CD4-positive, alpha-beta T cell treated with Interleukin-17A for 4 hours (primary cell): ENCODE measurements around the gene SENP7.
"Not testable (repeated sequence)": the region's sequence is repeated elsewhere in the genome, so short reads cannot be mapped to it uniquely, and the experiment has no call there.

Source experiments
- DNase-seq: peaks from one replicate; pipeline ENCODE4 v3.0.0-alpha.2; 2020; ENCODE audit warnings: mixed read lengths

The SENP7 gene

DNA sequence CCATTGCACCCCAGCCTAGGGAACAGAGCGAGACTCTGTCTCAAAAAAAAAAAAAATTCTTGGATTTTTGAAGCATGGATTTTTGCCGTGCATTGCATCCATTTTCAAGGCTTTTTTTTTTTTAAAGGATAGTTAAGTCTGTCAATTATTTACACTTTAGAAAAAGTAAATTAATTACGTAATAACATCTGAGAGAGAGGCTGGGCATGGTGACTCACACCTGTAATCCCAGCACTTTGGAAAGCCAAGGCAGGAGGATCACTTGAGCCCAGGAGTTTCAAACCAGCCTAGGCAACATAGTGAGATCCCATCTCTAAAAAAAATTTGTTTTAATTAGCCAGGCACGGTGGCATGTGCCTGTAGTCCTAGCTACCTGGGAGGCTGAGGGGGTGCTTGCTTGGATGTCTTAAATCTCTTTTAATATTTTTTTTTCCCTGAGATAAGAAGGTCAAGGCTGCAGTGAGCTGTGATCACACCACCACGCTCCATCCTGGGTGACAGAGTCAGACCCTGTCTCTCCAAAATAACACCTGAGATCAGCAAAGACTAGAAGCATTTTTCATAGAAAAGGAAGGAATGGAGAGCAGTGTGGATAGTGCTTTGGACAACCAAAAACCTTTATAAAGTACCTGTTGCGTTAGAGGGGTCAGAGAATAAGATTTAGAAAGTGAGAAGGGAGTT lies 6.8 kb upstream of the SENP7 start:
- DNase-seq = peak; percentile 23

DNA sequence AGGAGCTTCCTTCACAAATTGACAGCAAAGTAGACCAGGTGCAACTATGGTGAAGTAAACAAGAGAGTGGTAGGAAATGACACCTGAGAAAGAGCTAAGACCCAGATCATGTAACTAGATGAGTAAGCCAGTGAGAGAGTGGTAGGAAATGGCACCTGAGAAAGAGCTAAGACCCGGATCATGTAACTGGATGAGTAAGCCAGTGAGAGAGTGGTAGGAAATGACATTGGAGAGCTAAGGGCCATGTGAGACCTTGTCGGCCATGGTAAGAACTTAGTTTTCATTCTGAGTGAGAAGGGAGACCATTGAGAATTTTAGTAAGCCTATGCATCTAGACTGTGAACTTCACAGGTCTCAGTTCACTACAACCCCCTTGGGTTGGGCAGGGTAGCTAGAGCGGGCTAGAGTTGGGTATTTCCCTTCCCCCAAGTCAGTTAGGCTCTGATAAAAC lies 5.4 kb upstream of the SENP7 start:
- peak; percentile 61 for DNase-seq

DNA sequence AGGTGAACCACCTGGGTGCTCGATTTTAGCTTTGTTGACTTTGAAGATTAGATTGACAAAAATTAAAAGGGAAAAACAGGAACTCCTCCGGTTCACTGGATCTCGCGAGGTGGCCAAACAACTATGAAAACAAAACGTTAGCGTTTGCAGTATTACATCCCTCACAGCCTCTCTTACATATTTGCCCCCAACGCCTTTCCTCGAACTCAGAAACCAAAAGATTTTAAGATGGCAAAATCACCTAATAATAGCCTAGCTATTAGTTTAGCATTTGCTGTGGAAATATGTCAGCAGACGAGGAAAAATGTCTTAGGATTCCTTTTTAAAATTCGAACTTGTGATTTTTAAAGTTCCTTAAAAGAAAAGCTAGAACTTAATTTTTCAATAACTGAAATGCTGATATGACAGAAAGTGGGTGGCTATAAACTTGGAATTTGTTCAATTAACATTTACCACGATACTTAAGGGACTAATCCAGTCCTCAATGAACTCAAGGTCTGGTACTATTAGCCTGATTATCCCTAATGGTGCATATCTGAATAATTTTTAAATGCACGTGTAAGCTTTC lies 491 bp upstream of the SENP7 start:
- DNase-seq = no peak

DNA sequence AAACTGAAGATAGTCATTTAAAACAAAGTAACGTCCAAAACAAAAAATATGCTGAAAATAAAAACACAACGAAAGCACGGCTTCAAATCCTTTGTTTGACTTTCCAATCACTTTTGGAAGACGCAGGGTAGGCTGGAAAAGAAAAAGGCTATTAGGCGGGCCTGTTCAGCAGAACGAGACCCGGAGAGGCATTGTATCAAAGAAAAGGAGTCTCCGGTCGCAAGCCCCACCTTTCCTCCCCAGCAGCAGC lies 691 bp downstream of the SENP7 start:
- peak; percentile 64 for DNase-seq

DNA sequence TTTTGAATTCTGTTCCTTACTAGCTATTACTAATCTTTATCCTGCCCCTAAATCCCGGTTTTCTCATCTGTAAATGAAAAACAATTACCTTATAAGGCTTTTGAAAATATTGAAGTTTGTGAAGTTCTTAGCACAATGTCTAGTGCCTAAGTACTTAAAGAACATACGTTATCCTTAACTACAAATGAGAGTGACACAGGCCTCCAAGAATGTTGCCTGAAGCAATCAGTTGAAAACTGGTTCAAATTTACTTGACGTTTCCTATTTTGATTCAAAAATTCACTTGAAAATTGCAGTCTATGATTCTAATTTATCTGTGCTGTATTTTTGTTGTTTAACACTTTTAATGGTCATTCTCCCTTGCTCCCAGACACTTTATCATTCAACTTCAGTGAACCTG lies 3.2 kb downstream of the SENP7 start:
- DNase-seq = no peak

DNA sequence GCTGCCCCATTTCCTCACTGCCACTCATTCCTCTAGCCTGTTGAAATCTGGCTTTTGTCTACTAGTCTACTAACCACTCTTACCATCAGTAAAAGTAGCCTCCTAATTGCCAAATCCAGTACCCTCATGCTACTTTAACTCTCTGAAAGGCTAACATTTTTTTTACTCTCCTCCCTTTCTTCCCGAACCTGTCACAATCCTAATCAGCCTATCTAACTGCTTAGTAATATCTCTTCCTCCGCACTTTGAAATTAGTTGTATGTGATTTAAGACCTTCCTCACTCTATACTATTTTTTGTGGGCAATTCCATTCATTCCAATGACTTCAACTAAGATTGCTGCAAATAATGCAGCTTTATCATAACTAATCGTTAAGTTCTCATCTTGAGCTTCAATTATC lies 3.7 kb downstream of the SENP7 start:
- DNase-seq = no peak

DNA sequence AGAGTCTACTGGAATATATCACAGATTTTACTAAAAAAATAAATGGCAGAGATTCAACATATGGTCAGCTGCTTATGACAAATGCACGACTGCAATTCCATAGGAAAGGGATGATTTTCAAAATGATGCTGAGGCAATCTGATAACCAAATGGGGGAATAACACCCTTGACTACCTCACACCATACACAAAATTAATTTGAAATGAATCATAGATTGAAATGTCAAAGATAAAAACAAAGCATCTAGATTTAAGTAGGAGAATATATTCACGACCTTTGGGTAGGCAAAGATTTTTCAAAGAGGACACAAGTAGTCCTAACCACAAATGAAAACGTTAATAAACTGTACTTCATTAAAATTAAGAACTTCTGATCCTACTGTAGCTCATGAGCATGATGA lies 11.2 kb downstream of the SENP7 start:
- no peak for DNase-seq

DNA sequence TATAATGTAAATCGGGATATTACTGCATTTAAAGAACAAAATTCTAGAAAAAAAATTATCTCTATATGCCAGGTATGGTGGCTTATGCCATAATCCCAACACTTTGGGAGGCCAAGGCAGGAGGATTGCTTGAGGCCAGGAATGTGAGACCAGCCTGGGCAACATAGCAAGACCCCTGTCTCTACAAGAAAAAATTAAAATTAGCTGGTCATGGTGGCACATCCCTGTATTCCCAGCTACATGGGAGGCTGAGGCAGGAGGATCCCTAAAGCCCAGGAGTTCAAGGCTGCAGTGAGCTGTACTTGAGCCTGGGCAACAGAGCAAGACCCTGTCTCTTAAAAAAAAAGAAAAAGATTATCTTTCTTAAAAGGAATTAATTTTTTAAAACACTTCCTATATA lies 12.8 kb downstream of the SENP7 start:
- DNase-seq = no peak

DNA sequence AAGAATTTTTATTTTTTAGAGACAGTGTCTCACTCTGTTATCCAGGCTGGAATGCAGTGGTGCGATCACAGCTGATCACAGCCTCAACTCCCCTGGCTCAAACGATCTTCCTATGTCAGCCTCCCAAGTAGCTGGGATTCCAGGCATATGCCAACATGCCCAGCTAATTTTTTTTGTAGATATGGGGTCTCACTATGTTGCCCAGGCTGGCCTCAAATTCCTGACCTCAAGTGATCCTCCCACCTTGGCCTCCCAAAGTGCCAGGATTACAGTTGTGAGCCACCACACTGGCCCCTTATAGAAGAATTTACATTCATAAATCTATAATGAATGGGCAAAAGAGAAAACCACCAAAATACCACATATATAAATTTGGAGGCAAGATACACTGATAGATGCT lies 15.2 kb downstream of the SENP7 start:
- DNase-seq = no peak

DNA sequence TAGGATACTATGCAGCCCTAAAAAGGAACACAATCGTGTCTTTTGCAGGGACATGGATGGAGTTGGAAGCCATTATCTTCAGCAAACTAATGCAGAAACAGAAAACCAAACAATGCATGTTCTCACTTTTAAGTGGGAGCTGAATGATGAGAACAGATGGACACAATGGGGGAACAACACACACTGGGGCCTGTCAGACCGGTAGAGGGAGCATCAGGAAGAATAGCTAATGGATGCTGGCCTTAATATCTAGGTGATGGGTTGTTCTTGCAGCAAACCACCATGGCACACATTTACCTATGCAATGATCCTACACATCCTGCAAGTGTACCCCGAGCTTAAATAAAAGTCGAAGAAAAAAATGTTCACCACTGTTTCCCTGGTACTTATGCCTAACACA lies 17.5 kb downstream of the SENP7 start:
- no peak for DNase-seq

DNA sequence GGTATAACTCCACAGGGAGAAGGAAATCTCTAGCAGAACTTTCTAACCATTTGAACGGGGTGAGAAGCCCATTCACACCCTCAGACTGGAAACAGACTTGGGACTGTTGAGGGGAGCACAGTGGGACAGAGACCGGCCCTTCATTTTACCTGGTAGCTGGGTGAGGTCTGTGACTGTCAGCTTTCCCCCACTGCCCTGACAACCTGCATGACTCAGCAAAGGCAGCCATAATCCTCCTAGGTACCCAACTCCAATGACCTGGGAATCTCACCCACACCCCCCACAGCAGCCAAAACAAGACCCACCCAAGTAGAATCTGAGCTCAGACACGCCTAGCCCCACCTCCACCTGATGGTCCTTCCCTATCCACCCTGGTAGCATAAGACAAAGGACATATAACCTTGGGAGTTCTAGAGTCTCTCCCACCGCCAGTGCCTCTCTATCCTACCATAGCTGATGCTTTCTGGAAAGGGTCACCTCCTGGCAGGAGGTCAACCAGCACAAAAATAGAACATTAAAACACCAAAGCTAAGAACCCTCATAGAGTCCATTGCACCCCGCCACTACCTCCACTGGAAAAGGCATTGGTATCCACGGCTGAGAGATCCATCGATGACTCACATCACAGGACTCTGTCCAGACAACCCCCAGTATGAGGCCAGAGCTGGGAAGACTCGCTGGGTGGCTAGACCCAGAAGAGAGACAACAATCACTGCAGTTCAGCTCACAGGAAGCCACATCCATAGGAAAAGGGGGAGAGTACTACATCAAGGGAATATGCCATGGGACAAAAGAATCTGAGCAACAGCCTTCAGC lies 28.0 kb downstream of the SENP7 start:
- no peak for DNase-seq

DNA sequence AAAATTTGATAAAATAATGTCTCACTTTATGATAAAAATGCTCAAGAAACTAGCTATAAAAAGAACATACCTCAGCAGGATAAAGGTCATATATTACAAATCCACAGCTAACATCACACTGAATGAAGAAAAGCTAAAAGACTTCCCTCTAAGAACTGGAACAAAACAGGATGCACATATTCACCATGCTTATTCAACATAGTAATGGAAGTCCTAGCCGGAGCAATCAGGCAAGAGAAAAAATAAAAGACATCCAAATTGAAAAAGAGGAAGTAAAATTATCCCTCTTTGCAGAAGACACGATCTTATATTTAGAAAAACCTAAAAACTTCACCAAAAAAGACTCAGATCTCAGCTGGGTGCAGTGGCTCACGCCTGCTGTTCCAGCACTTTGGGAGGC lies 34.0 kb downstream of the SENP7 start:
- DNase-seq = no peak

DNA sequence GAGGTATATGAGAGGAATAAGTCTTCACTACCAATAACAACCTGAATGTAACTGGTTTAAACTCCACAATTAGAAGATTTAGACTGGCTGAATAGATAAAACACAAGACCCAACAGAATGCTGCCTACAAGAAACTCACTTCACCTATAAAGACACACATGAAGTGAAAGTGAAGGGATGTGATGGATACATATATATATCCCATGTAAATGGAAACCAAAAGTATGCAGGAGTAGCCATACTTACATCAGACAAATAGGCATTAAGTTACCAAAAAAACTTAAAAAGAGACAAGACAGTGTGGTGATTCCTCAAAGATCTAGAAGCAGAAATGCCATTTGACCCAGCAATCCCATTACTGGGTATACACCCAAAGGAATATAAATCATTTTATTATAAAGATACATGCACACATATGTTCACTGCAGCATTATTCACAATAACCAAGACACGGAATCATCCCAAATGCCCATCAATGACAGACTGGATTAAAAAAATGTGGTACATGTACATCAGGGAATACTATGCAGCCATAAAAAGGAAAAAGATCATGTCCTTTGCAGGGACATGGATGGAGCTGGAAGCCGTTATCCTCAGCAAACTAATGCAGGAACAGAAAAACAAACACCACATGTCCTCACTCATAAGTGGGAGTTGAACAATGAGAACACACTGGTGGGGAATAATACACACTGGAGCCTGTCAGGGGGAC lies 38.0 kb downstream of the SENP7 start:
- not testable (repeated sequence) for DNase-seq

DNA sequence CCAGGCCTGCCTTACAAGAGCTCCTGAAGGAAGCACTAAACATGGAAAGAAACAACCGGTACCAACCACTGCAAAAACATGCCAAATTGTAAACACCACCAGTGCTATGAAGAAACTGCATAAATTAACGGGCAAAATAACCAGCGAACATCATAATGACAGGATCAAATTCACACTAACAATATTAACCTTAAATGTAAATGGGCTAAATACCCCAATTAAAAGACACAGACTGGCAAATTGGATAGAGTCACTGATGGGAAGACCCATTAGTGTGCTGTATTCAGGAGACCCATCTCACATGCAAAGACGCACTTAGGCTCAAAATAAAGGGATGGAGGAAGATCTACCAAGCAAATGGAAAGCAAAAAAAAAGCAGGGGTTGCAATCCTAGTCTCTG lies 44.3 kb downstream of the SENP7 start:
- DNase-seq = not testable (repeated sequence)

DNA sequence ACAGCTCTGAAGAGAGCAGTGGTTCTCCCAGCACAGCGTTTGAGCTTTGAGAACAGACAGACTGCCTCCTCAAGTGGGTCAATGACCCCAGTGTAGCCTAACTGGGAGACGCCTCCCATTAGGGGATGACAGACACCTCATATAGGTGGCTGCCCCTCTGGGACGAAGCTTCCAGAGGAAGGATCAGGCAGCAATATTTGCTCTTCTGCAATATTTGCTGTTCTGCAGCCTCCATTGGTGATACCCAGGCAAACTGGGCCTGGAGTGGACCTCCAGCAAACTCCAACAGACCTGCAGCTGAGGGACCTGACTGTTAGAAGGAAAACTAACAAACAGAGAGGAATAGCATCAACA lies 45.7 kb downstream of the SENP7 start:
- not testable (repeated sequence) for DNase-seq

DNA sequence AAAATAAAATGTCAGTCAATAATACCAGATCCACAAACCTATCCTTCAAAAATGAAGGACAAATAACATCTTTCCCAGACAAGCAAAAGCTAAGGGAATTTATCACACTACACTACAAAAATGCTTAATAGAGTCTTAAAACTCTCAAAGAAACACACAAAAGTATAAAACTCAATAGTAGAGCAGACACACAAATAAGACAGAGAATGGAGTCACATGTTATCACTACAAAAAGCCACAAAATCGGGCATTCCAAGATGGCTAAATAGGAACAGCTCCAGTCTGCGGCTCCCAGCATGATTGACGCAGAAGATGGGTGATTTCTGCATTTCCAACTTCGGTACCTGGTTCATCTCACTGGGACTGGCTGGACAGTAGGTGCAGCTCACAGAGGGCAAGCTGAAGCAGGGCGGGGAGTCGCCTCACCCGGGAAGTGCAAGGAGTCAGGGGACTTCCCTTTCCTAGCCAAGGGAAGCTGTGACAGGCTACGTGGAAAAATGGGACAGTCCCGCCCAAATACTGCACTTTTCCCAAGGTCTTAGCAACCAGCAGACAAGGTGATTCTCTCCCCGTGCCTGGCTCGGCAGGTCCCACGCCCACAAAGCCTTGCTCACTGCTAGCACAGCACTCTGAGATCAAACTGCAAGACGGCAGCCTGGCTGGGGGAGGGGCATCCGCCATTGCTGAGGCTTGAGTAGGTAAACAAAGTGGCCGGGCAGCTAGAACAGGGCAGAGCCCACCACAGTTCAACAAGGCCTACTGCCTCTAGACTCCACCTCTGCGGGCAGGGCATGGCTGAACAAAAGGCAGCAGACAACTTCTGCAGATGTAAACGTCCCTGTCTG lies 46.3 kb downstream of the SENP7 start:
- peak; percentile 70 for DNase-seq

DNA sequence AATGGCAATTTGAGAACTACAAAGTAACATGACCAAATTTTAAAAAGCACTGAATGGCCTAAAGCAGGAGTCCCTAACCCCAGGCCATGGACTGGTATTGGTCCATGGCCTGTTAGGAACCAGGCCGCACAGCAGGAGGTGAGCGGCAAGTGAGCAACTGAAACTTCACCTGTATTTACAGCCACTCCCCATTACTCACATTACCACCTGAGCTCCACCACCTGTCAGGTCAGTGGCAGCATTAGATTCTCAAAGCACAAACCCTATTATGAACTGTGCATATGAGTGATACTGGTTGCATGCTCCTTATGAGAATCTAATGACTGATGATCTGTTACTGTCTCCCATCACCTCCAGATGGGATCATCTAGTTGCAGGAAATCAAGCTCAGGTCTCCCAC lies 48.8 kb downstream of the SENP7 start:
- DNase-seq = no peak

DNA sequence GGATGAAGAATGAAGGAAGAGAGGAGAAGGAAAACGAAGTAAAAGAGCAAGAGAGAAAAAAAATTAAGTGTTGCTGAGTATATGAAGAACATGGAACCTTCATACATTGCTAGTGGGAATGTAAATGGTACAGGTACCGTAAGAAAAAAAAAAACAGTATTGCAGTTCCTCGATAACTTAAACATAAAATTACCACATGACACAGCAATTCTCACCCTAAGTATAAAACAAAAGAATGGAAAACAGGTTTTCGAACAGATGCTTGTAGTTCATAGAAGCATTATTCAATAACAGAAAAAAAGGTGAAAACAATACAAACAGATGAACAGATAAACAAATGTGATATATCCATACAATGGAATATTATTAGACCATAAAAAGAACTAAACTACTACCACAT lies 51.6 kb downstream of the SENP7 start:
- no peak for DNase-seq

DNA sequence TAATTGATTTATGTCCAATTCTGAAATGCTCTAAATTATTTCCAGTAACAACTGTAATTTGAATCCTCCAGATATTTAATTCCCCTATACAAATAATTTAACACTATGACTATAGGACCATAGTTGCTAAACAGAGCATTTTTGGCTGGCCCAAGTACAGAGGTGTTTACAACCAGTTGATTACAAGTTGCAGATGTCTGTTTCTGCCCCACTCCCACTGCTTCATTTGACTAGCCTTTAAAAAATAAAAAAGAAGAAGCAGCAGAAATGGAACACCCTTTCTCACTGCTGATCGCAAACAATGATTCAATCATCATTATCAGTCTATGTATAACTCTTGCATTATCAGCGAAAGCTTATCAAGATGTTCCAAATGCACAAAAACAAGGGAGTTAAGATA lies 54.6 kb downstream of the SENP7 start:
- no peak for DNase-seq

DNA sequence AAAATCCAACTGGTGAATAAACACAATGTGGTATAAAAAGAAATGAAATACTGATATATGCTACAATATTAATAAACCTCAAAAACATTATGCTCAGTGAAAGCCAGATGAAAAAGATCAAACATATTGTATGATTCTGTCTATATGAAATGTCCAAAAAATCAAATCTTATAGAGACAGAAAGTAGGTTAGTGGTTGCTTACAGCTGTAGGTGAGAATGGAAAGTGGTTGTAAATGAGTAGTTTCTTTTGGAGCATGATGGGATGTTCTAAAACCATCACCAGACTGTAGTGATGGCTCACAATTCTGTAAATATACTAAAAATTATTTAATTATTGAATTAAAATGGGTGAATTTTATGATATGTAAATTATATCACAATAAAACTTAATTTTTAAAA lies 58.4 kb downstream of the SENP7 start:
- DNase-seq = no peak

DNA sequence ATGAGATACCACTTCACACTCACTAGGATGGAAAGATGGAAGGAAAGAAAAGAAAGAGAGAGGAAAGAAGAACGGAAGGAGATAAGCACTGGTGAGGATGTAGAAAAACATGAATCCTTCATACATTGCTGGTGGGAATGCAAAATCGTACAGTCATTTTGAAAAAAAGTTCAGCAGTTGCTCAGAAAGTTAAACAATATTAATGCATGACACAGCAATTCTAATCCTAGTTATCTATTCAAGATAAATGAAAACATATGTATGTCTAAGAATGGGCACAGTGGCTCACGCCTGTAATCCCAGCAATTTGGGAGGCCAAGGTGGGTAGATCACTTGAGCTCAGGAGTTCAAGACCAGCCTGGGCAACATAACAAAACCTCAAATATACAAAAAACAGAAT lies 59.1 kb downstream of the SENP7 start:
- DNase-seq = no peak

DNA sequence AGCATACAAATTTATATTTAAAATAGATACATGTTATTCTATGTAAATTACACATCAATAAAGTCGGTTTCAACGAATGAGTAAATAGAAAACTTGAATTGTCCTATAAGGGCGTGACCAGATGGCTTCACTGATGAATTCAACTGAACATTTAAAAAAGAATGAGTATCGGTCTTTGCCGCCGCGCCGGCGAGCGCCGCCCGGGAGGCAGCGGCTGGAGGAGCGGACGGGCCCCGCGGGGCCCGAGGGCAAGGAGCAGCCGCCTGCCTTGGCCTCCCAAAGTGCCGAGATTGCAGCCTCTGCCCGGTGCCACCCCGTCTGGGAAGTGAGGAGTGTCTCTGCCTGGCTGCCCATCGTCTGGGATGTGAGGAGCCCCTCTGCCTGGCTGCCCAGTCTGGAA lies 74.4 kb downstream of the SENP7 start:
- DNase-seq = not testable (repeated sequence)

DNA sequence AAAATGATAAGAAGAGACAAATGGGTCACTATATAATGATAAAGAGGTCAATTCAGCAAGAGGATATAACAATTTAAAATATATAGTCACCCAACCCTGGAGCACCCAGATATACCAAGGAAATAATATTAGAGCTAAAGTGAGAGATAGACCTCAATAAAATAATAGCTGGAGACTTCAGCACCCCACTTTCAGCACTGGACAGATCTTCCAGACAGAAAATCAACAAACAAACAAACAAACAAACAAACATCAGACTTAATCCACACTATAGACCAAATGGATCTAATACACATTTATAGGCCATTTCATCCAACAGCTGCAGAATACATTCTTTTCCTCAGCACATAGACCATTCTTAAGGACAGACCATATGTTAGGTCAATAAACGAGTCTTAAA lies 79.4 kb downstream of the SENP7 start:
- no peak for DNase-seq
